Neutrophil (primary cell): Measurements from ENCODE around the gene NKG7.

ENCODE experiments used
- H3K27ac ChIP-seq: fragments of 200-600 bp; sonication (generic); 2 replicates; pipeline ENCODE4 v1.5.1; 2016; ENCODE audit warnings: mild to moderate bottlenecking, moderate library complexity
- H3K27me3 ChIP-seq: fragments of 200-600 bp; sonication (generic); 2 replicates; pipeline ENCODE4 v1.6.0; 2016; ENCODE audit warnings: mild to moderate bottlenecking
- H3K36me3 ChIP-seq: fragments of 200-600 bp; sonication (generic); 2 replicates; pipeline ENCODE4 v1.5.1; 2017
- H3K4me1 ChIP-seq, 2 experiments: fragments of 200-600 bp in 1 of 2; sonication (generic) in 1 of 2; 1 replicate in 1 of 2; 2 replicates in 1 of 2; pipeline versions ENCODE4 v1.5.1 to v1.6.1; 2013 to 2016; ENCODE audit warnings: low read depth in 1 of 2, low read length in 1 of 2, mild to moderate bottlenecking in 1 of 2, moderate library complexity in 1 of 2; ENCODE audit not compliant: control insufficient read depth in 1 of 2, insufficient read depth in 1 of 2
- H3K4me3 ChIP-seq, 2 experiments: fragments of 200-600 bp in 1 of 2; sonication (generic) in 1 of 2; 1 replicate in 1 of 2; 2 replicates in 1 of 2; pipeline ENCODE4 v1.5.1; 2013 to 2016; ENCODE audit warnings: low read depth in 1 of 2, low read length in 1 of 2, mild to moderate bottlenecking in 1 of 2, moderate library complexity in 1 of 2
- H3K9me3 ChIP-seq: fragments of 200-600 bp; sonication (generic); 2 replicates; pipeline ENCODE4 v1.5.1; 2016
- TF ChIP-seq, protein P1 (sequence below): fragments of 200-600 bp; sonication (generic); IDR thresholded peaks from 2 replicates; pipeline ENCODE4 v1.5.1; 2016; ENCODE audit warnings: antibody characterized with exemption

NKG7 gene

GRCh38 chr19:51339687-51340656 lies 32.5 kb downstream of the NKG7 start:
- TF ChIP-seq, protein P1, sequence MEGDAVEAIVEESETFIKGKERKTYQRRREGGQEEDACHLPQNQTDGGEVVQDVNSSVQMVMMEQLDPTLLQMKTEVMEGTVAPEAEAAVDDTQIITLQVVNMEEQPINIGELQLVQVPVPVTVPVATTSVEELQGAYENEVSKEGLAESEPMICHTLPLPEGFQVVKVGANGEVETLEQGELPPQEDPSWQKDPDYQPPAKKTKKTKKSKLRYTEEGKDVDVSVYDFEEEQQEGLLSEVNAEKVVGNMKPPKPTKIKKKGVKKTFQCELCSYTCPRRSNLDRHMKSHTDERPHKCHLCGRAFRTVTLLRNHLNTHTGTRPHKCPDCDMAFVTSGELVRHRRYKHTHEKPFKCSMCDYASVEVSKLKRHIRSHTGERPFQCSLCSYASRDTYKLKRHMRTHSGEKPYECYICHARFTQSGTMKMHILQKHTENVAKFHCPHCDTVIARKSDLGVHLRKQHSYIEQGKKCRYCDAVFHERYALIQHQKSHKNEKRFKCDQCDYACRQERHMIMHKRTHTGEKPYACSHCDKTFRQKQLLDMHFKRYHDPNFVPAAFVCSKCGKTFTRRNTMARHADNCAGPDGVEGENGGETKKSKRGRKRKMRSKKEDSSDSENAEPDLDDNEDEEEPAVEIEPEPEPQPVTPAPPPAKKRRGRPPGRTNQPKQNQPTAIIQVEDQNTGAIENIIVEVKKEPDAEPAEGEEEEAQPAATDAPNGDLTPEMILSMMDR, result peak; percentile 77
- Histone ChIP-seq H3K27me3 (peaks cover 36% of the 10 kb centered on the region), H3K36me3 (peaks cover 7% of the 10 kb centered on the region), H3K27ac (peak overlapping the region; percentile 72), H3K4me1 (peaks cover 18 to 23% of the 10 kb centered on the region in 2 experiments), H3K4me3 (peak overlapping the region; percentile 69 to 73), H3K9me3 (no peaks in the 10 kb centered on the region)

DNA sequence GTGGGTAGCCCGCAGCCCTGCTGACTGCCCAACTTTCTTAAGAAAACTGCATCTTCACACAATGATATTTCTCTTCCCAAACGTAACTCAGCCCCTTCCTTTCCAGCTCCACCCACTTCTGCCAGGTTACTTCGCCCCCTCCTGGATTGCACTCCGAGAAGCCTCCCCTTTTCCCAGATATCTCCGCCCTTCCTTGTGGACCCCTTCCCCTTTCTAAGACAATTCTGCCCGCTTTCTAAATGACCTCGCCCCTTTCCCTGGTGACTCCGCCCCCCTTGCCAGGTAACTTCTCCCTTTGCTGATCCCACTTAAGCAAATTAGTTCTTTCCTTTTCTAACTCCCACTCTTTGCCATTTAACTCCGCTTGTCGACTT lies 33.2 kb downstream of the NKG7 start:
- Histone ChIP-seq H3K27ac (peak overlapping the region; percentile 72), H3K4me1 (peaks cover 18 to 23% of the 10 kb centered on the region in 2 experiments)
- TF ChIP-seq, protein P1, result no peak

DNA sequence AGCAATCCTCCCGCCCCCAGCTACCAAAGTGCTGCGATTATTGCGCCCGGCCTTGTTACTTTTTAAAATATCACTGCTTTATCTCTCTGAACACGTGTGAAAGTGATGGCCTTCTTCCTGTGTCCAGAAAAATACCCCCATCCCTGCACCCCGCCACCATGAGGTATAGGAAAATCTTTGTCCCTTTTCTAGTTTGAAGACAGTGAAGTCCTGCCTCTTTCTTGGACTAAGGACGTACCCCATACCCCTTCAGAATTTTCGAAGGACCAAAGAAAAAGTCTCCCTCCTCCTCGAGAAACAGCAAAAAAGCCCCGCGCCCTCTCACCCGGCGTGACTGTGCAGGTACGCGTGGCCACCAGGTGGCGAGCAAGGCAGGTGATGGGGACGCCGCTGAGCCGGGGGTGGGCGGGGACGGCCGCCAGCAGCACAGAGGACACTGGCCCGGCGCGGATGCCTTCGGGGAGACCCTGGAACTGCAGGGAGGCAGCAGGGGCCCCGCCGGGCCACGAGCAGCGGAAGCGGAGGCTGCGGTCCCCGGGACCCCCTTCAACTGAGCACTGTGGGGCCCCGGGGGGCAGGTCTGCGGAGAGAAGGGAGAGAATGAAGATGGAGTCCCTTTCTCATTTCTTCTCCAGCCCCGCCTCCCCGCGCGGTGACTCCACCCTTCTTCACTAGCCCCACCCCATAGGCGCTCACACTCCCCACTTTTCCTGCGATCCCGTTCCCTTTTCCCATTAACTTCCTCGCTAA lies 33.7 kb downstream of the NKG7 start:
- H3K36me3 ChIP-seq, result no peaks in the 10 kb centered on the region
- peak overlapping the region; percentile 69 to 73 for H3K4me3 ChIP-seq
- H3K4me1 ChIP-seq, result peaks cover 18 to 23% of the 10 kb centered on the region in 2 experiments
- H3K9me3 ChIP-seq, result no peaks in the 10 kb centered on the region
- TF ChIP-seq, protein P1, result peak; percentile 79
- peaks cover 36% of the 10 kb centered on the region for H3K27me3 ChIP-seq
- peak overlapping the region; percentile 72 for H3K27ac ChIP-seq

More for the DNA sequence above, 33.2 kb downstream of the NKG7 start:
- peak overlapping the region; percentile 69 to 73 for H3K4me3 ChIP-seq
- H3K36me3 ChIP-seq, result peaks cover under 1% of the 10 kb centered on the region
- no peaks in the 10 kb centered on the region for H3K9me3 ChIP-seq
- H3K27me3 ChIP-seq, result peaks cover 36% of the 10 kb centered on the region

- no peak overlapping the region for H3K27ac ChIP-seq
- H3K36me3 ChIP-seq, result no peaks in the 10 kb centered on the region
- H3K9me3 ChIP-seq, result no peaks in the 10 kb centered on the region
- peaks cover 18 to 23% of the 10 kb centered on the region in 2 experiments for H3K4me1 ChIP-seq
- TF ChIP-seq, protein P1, result no peak
- no peak overlapping the region for H3K4me3 ChIP-seq
- H3K27me3 ChIP-seq, result peaks cover 36% of the 10 kb centered on the region
These were observed 34.4 kb downstream of the NKG7 start for GRCh38 chr19:51337861-51338562.
